Measurements from ENCODE around the gene PTPRN2. TPM values are rescaled to one million over a fixed set of nuclear protein-coding genes. Genes with fewer than 3 reads are reported as not detected.
"Not testable (repeated sequence)": the region's sequence is repeated elsewhere in the genome, so short reads cannot be mapped to it uniquely, and the experiment has no call there.

The PTPRN2 gene
- total RNA-seq, 1 donor = 0.09 TPM

DNA sequence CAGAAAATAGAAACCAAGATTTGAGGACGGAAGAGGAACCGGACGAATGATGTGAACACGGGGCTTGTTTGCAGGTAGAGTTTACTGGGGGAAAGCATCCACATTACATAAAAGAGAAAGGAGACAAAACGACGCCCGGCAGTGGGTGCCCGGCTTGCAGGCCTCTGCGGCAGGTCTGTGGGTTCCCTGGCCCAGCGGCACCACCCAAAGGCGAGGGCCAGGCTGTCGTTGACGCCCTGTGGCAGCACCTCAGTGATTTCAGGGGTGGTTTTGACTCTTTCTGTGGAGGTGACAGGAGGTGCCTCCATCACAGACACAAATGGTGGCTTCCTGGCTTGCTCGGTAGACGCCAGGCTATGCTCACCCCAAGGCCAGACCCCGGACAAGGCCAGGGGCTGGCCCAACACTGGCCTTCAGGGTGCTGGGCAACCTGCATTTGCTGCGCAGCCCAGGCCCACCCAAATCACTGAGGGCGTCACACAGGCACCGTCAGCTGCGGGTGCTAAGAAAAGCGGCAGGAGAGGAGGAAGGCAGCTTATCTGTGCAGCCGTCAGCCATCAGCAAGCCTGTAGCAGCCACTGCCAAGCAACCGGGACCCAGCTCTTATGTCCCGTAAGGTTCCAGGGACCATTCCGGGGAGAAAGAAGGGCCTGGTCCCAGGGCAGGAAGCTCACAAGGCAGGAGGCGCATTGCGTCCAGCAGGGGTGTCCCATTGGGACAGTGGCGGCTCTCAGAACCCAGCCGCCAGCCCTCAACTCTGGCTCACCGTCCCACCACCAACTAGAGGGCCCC lies 230.3 kb downstream of the PTPRN2 start:
- H3K4me3 ChIP-seq (ENCODE audit: low read depth, low read length) = no peak overlapping the region
- TF ChIP-seq, protein P1, sequence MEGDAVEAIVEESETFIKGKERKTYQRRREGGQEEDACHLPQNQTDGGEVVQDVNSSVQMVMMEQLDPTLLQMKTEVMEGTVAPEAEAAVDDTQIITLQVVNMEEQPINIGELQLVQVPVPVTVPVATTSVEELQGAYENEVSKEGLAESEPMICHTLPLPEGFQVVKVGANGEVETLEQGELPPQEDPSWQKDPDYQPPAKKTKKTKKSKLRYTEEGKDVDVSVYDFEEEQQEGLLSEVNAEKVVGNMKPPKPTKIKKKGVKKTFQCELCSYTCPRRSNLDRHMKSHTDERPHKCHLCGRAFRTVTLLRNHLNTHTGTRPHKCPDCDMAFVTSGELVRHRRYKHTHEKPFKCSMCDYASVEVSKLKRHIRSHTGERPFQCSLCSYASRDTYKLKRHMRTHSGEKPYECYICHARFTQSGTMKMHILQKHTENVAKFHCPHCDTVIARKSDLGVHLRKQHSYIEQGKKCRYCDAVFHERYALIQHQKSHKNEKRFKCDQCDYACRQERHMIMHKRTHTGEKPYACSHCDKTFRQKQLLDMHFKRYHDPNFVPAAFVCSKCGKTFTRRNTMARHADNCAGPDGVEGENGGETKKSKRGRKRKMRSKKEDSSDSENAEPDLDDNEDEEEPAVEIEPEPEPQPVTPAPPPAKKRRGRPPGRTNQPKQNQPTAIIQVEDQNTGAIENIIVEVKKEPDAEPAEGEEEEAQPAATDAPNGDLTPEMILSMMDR (IDR thresholded peaks at IDR 0.05; ENCODE audit: insufficient read depth, low read length) = no peak
- no peak for DNase-seq (ENCODE audit: low read depth)

DNA sequence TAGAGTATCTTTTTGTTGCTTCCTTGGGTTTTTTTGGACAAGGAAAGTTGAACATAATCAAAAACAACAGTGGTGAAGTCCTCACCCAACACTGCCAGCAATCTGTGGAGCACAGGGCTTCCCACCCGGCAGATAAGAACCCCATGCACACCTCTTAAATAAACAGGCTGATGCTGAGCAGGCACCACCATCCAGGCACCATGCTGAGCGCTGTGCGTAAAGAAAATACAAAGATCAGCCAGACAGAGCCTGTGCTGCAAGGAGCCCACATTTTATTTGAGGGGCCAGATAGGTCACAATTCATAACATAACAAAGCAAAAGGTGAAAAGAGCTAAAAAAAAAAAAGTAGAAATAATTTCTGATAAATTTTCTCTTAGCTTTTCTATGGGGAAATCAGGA lies 231.2 kb downstream of the PTPRN2 start:
- TF ChIP-seq, protein P1 (IDR thresholded peaks at IDR 0.05; ENCODE audit: insufficient read depth, low read length) = no peak
- H3K4me3 ChIP-seq (ENCODE audit: low read depth, low read length) = no peak overlapping the region
- no peak for DNase-seq (ENCODE audit: low read depth)

GRCh38 chr7:158355456-158356065 lies 232.1 kb downstream of the PTPRN2 start:
- no peak for DNase-seq (ENCODE audit: low read depth)
- TF ChIP-seq, protein P1 (IDR thresholded peaks at IDR 0.05; ENCODE audit: insufficient read depth, low read length) = no peak
- H3K4me3 ChIP-seq (ENCODE audit: low read depth, low read length) = no peak overlapping the region

DNA sequence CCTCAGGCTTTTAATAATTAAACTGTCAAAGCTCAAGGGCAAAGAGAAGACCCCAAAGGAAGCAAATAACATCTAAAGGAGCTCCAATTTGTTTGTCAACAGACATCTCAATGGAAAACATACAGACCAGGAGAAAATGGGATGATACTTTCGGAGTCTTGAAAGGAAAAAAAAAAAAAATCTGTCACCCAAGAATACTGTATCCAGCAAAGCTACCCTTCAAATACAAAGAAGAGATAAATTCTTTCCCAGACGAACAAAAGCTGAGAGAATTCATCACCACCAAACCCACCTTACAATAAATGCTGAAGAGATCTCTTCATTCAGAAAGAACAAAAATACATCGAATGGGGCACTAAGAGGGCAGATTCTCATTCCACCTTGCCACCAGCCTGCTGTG lies 232.8 kb downstream of the PTPRN2 start:
- TF ChIP-seq, protein P1 (IDR thresholded peaks at IDR 0.05; ENCODE audit: insufficient read depth, low read length) = no peak
- no peak for DNase-seq (ENCODE audit: low read depth)
- H3K4me3 ChIP-seq (ENCODE audit: low read depth, low read length) = no peak overlapping the region

- DNase-seq (ENCODE audit: low read depth) = no peak
- TF ChIP-seq, protein P1 (IDR thresholded peaks at IDR 0.05; ENCODE audit: insufficient read depth, low read length) = no peak
- no peak overlapping the region for H3K4me3 ChIP-seq (ENCODE audit: low read depth, low read length)
Measured at GRCh38 chr7:158353606-158354570, 233.7 kb downstream of the PTPRN2 start.

DNA sequence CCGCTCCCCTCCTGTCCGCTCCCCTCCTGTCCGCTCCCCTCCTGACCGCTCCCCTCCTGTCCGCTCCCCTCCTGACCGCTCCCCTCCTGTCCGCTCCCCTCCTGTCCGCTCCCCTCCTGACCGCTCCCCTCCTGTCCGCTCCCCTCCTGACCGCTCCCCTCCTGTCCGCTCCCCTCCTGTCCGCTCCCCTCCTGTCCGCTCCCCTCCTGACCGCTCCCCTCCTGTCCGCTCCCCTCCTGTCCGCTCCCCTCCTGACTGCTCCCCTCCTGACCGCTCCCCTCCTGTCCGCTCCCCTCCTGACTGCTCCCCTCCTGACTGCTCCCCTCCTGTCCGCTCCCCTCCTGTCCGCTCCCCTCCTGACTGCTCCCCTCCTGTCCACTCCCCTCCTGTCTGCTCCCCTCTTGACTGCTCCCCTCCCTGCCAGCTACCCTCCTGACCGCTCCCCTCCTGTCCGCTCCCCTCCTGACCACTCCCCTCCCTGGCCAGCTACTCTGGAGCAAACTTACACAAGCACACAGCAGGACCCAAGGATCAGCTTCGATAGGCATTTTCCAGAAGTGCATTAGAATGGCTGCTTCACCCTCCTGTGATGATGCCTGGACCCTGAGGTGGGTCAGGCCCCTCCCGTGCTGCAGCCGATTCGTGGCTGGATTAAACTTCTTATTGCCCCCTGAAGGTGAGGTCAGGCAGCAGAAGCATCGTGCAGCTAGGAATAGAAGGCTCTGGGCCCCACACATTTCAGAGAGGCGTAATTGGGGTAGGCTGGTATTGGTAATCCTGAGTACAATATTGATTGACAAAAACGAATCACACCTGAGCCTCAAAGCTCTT lies 235.5 kb downstream of the PTPRN2 start:
- not testable (repeated sequence) for DNase-seq (ENCODE audit: low read depth); H3K4me3 ChIP-seq (ENCODE audit: low read depth, low read length)

All from fibroblast of the aortic adventitia (primary cell).